Measurements from ENCODE around the gene CFB. TPM values are rescaled to one million over a fixed set of nuclear protein-coding genes. Genes with fewer than 3 reads are reported as not detected.

Gene CFB
- total RNA-seq, 1 experiment from 2014 or later: 944 TPM

- Mint-ChIP-seq H3K4me3 (ENCODE audit: low read depth, unreplicated experiment) (no peak overlapping the region), H3K36me3 (ENCODE audit: insufficient read depth, unreplicated experiment) (no peaks in the 10 kb centered on the region), H3K27ac (ENCODE audit: unreplicated experiment) (no peak overlapping the region), H3K27me3 (ENCODE audit: unreplicated experiment) (peaks cover 16% of the 10 kb centered on the region), H3K9me3 (ENCODE audit: low read depth, unreplicated experiment) (no peaks in the 10 kb centered on the region), H3K4me1 (ENCODE audit: low read depth, unreplicated experiment) (no peaks in the 10 kb centered on the region)
- intact Hi-C loops (cut with micrococcal nuclease; ENCODE audit: unreplicated experiment): no loop called here
- TF ChIP-seq CTCF (IDR thresholded peaks at IDR 0.05; ENCODE audit: unreplicated experiment): no peak
- DNase-seq: no peak
- CTCF ChIA-PET: interaction anchor here (1.3 kb wide), 1 partner anchor 19 kb away, joined by 3 read pairs; no protein-coding TSS in a partner anchor
- BruUV-seq (replicated peaks): no TSS peak
Observed at GRCh38 chr6:31933537-31933936, 12.4 kb upstream of the CFB start.

- Mint-ChIP-seq H3K4me1 (ENCODE audit: low read depth, unreplicated experiment) (peaks cover 7% of the 10 kb centered on the region), H3K27ac (ENCODE audit: unreplicated experiment) (no peak overlapping the region), H3K4me3 (ENCODE audit: low read depth, unreplicated experiment) (no peak overlapping the region), H3K27me3 (ENCODE audit: unreplicated experiment) (peaks cover 16% of the 10 kb centered on the region), H3K36me3 (ENCODE audit: insufficient read depth, unreplicated experiment) (peaks cover 1% of the 10 kb centered on the region), H3K9me3 (ENCODE audit: low read depth, unreplicated experiment) (no peaks in the 10 kb centered on the region)
- DNase-seq: no peak
- intact Hi-C loops (cut with micrococcal nuclease; ENCODE audit: unreplicated experiment): no loop called here
- BruUV-seq (replicated peaks): no TSS peak
- CTCF ChIA-PET: interaction anchor here (0.6 kb wide), 1 partner anchor 90 kb away, joined by 4 read pairs; no protein-coding TSS in a partner anchor
- TF ChIP-seq CTCF (IDR thresholded peaks at IDR 0.05; ENCODE audit: unreplicated experiment): no peak
Observed at GRCh38 chr6:31935021-31935420, 10.9 kb upstream of the CFB start.

- H3K27me3 Mint-ChIP-seq (ENCODE audit: unreplicated experiment): peaks cover 16% of the 10 kb centered on the region
- H3K4me3 Mint-ChIP-seq (ENCODE audit: low read depth, unreplicated experiment): no peak overlapping the region
- no peak for TF ChIP-seq CTCF (IDR thresholded peaks at IDR 0.05; ENCODE audit: unreplicated experiment)
- intact Hi-C loops (cut with micrococcal nuclease; ENCODE audit: unreplicated experiment): no loop called here
- no peaks in the 10 kb centered on the region for H3K9me3 Mint-ChIP-seq (ENCODE audit: low read depth, unreplicated experiment)
- no TSS peak for BruUV-seq (replicated peaks)
- peaks cover 15% of the 10 kb centered on the region for H3K4me1 Mint-ChIP-seq (ENCODE audit: low read depth, unreplicated experiment)
- DNase-seq: no peak
- H3K27ac Mint-ChIP-seq (ENCODE audit: unreplicated experiment): no peak overlapping the region
- H3K36me3 Mint-ChIP-seq (ENCODE audit: insufficient read depth, unreplicated experiment): peaks cover 9% of the 10 kb centered on the region
- CTCF ChIA-PET: interaction anchor here (0.6 kb wide), 1 partner anchor 1908 kb away, joined by 3 read pairs; no protein-coding TSS in a partner anchor
Observed at GRCh38 chr6:31935823-31936222, 10.1 kb upstream of the CFB start.

GRCh38 chr6:31940256-31940664 lies 5.6 kb upstream of the CFB start:
- DNase-seq: peak; percentile 82
- Mint-ChIP-seq H3K4me3 (ENCODE audit: low read depth, unreplicated experiment) (peak overlapping the region; percentile 33), H3K9me3 (ENCODE audit: low read depth, unreplicated experiment) (no peaks in the 10 kb centered on the region), H3K36me3 (ENCODE audit: insufficient read depth, unreplicated experiment) (peaks cover 12% of the 10 kb centered on the region), H3K27me3 (ENCODE audit: unreplicated experiment) (no peaks in the 10 kb centered on the region), H3K4me1 (ENCODE audit: low read depth, unreplicated experiment) (peaks cover 51% of the 10 kb centered on the region), H3K27ac (ENCODE audit: unreplicated experiment) (peak overlapping the region; percentile 82)
- CTCF ChIA-PET: interaction anchor here (0.8 to 2.4 kb wide), 4 partner anchors 12 to 126 kb away, joined by 3 to 18 read pairs (median 5); partner anchors contain the start of gene EHMT2
- no peak for TF ChIP-seq CTCF (IDR thresholded peaks at IDR 0.05; ENCODE audit: unreplicated experiment)
- intact Hi-C loops (cut with micrococcal nuclease; ENCODE audit: unreplicated experiment): loop anchor here (10.0 kb wide), 2 partner anchors 165 to 255 kb away; partner anchors contain the start of genes GPSM3, PBX2 and VWA7
- no TSS peak for BruUV-seq (replicated peaks)

Measured in Calu3 (cell line).